HG03108 (cell line): ENCODE data around the gene PIN1.
A peak's percentile ranks its signal among the peaks of the same experiment; 100 is the strongest.
"Not testable (repeated sequence)": the region's sequence is repeated elsewhere in the genome, so short reads cannot be mapped to it uniquely, and the experiment has no call there.

ENCODE experiments used
- ATAC-seq: cut with Tn5 transposase; IDR thresholded peaks from one replicate; pipeline ENCODE4 v1.9.1; 2021; ENCODE audit warnings: moderate library complexity; ENCODE audit not compliant: unreplicated experiment

Gene PIN1

DNA sequence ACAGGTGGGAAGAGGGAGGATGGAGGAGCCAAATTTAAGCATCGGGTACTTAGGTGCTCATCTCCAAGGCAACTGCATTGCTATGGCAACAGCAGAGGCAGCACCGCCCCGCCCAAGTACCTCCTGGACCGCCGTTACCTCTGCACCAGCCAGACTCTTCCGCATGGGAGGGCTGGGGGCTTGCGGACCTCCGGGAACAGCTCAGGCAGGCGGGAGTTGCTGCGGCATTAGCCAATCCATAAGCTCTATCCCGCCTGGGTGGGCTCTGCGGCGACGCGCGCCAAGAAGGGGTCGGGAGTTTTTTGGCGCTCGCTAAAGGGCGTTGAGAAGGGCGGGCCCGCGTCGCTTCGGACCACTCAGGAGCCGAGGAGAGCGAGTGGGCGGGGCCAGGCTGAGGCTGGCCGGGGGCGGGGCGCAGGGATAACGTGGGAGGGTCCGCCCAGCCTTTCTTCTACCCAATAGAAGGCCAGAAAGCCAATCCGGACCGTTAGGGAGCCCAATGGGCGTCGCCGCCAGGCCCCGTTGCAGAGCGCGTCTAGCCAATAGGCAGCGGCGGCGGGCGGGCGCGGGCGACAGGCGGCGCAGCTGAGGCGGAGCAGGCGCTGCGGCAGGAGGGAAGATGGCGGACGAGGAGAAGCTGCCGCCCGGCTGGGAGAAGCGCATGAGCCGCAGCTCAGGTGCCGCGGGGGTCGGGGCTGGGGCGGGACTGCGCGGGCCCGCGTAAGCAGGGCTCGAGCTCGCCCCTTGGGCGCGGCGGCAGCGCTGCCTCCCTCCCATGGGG, at the start of gene PIN1:
PIN1 (plus strand) TSS at position 593 of the 781 bp plus-strand sequence; CDS start at position 620, 27 bp downstream.
- peak; percentile 95 for ATAC-seq

DNA sequence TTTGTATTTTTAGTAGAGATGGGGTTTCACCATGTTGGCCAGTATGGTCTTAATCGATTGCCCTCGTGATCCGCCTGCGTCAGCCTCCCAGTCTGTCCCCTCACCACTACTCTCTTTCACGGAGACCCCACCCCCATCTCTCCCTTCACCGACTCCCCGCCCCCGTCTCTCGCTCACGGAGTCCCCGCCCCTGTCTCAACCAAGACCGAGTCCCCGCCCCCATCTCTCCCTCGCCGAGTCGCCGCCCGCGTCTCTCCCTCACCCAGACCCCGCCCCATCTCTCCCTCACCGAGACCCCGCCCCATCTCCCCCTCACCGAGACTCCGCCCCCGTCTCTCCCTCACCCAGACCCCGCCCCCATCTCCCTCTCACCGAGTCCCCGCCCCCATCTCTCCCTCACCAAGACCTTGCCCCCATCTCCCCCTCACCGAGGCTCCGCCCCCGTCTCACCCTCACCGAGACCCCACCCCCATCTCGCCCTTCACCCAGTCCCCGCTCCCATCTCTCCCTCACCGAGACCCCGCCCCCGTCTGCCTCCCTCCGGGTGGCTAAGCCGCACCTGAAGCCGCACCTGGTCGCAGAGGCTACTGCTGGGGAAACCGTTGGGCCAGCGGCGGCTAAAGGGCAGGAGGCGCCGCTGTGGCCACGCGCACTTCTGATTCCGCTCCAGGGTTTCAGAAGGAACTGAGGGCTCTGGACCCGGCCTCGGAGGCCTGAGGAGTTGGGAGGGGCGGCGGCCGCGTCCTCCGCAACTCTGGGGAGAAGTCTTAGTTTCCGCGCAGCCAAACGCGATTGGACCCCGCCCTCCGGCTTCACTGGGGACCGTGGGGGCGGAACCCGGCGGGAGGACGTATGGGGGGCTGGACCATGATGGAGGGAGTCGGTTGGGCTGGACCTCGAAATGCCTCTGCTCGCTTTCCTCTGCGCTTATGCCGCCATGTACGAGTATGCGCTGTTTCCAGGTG, 49.5 kb upstream of the PIN1 start:
- ATAC-seq = peak; percentile 70

DNA sequence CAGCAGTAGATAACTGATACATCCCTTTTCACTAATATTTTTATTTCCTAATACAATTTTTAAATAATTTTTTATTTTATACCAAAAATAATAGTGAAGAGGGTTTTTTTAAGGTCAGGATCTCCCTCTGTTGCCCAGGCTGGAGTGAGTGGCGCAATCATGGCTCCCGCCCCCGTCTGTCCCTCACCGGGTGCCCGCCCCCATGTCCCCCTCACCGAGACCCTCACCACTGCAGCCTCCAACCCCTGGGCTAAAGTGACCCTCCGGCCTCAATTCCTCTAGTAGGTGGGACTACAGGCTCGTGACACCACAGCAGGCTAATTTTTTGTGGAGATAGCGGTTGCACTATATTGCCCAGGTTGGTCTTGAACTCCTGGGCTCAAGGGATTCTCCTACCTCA, 48.8 kb upstream of the PIN1 start:
- no peak for ATAC-seq

DNA sequence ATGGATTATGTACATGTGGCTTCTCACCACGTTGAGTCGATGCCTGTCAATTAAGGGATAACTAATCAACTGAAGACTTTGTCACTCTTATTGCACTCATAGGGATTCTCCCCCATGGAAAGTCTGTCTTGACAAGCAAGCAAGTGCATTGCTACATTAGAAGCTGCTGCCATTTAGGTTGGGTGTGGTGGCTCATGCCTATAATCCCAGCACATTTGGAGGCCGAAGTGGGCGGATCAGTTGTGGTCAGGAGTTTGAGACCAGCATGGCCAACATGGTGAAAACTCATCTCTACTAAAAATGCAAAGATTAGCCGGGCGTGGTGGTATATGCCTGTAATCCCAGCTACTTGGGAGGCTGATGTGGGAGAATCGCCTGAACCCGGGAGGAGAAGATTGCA, 48.3 kb upstream of the PIN1 start:
- no peak for ATAC-seq

DNA sequence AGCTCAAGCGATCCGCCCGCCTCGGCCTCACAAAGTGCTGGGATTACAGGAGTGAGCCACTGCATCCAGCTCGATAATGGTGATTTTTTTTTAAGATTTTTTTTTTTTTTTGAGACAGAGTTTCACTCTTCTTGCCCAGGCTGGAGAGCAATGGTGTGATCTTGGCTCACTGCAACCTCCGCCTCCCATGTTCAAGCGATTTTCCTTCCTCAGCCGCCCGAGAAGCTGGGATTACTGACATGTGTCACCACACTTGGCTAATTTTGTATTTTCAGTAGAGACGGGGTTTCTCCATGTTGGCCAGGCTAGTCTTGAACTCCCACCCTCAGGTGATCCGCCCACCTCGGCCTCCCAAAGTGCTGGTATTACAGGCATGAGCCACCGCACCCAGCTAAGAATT, 46.5 kb upstream of the PIN1 start:
- ATAC-seq = not testable (repeated sequence)

DNA sequence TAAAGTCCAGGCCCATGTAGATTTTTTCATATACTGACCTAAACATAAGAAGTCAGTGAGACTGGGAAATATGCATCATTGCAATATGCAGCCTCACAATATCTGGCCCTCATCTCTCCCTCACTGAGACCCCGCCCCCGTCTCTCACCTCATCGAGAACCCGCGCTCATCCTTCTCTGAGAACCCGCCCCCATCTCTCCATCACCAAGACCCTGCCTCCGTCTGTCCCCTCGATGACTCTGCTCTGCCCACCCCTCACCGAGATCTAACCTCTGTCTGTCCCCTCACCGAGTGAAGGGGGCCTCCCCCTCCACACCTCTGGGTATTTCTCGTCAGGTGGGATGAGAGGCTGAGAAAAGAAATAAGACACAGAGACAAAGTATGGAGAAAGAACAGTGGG, 46.1 kb upstream of the PIN1 start:
- ATAC-seq = no peak

DNA sequence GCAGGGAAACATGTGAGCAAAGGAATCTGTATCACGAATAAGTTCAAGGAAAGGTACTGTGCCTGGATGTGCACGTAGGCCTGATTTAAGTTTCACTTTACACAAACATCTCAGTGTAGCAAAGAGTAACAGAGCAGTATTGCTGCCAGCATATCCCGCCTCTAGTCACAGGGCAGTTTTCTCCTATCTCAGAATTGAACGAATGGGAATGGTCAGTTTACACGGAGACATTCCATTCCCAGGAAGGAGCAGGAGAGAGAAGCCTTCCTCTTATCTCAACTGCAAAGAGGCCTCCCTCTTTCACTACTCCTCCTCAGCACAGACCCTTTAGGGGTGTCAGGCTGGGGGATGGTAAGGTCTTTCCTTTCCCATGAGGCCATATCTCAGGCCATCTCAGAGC, 45.5 kb upstream of the PIN1 start:
- not testable (repeated sequence) for ATAC-seq

DNA sequence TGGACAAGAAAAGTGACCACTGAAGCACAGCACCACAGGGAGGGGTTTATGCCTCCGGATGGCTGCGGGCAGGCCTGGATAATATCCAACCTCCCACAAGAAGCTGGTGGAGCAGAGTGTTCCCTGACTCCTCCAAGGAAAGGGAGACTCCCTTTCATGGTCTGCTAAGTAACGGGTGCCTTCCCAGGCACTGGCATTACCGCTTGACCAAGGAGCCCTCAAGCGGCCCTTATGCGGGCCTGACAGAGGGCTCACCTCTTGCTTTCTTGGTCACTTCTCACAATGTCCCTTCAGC, 44.1 kb upstream of the PIN1 start:
- ATAC-seq = not testable (repeated sequence)

DNA sequence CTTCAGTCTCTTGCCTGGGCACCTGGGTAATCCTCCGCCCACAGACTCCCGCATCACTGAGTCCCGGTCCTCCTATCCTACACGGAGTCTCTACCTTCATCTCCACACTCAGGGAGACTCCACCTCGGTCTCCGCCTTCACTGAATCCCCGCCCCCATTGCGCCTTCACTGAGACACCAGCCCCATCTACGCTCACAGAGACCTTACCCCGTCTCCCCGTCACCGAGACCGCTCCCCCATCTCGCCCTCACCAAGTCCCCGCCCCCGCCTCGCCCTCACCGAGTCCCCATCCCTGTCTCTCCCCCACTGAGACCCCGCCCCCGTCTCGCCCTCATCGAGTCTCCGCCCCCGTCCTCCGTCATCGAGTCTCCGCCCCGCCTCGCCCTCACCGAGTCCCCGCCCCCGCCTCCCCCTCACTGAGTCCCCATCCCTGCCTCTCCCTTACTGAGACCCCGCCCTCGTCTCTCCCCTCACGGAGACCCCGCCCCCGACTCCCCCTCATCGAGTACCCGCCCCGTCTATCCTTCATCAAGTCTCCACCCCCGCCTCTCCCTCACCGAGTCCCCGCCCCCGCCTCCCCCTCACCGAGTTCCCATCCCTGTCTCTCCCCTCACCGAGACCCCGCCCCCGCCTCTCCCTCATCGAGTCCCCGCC, 43.4 kb upstream of the PIN1 start:
- ATAC-seq = peak; percentile 31

DNA sequence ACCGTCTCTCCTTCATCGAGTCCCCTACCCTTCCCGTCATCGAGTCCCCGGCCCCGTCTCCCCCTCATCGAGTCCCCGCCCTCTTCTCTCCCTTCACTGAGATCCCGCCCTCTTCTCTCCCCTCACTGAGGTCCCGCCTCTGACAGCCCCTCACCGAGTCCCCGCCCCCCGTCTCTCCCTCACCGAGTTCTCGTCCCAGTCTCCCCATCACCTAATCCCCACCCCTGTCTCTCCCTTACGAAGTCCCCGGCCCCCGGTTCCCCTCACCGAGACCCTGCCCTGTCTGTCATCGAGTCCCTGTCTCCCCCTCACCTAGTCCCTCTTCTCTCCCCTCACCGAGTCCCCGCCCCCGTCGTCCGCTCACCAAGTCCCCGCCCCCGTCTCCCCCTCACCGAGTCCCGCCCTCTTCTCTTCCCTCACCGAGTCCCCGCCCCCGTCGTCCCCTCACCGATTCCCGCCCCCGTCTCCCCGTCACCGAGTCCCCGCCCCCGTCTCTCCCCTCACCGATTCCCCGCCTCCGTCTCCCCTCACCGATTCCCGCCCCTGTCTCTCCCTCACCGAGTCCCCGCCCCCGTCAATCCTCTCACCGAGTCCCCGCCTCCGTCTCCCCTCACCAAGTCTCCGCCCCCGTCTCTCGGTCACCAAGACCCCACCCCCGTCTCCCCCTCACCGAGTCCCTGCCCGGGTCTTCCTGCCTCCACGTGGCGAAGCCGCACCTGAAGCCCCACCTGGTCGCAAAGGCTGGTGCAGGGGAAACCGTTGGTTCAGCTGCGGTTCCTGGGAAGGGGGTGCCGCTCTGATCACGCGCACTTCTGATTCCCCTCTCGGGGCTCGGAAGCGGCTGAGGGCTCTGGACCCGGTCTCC, 42.7 kb upstream of the PIN1 start:
- peak; percentile 39 for ATAC-seq

DNA sequence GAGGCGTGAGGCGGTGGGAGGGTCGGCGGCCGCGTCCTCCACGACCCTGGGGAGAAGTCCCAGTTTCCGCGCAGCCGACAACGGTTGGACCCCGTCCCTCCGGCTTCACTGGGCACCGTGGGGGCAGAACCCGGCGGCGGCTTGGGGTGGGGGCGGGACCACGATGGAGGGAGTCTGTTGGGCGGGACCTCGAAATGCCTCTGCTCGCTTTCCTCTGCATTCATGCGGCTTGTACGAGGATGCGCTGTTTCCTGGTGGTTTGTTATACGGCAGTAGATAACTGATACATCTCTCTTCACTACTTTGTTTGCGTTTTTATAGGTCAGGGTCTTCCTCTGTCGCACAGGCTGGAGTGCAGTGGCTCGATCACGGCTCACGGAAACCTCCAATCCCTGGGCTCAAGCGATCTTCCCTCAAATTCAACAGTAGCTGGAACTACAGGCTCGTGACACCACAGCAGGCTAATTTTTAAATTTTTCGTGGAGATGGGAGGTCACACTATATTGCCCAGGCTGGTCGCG, 42.0 kb upstream of the PIN1 start:
- ATAC-seq = no peak

DNA sequence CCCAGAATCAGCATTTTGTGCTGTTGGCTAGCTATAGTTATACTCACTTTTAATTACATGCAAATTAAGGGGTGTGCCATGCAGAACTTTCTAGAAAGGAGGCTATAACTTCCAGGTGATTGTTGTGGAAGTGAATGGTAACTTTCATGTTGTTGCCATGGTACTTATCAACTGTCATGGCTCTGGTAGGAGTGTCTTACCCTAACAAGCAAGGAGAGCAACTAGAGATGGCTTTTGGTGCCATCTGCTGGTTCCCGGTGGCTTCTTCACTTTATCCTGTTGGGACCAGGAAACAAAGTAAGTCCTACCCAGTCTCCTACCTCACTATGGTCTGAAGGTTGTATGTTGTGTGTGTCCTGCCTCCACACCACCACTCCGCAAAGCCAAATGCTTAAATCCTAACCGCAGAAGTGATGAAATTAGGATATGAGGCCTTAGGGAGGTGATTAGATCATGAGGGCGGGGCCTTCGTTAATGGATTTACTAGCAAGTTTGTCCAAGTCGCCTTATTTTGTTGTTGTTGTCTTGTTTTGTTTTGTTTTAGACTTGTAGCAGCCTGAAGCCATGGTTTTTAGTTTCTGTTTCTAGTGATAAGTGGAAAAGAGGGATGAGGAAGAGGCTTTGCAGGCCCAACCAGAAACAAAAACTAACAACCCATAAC, 38.9 kb upstream of the PIN1 start:
- ATAC-seq = peak; percentile 46

DNA sequence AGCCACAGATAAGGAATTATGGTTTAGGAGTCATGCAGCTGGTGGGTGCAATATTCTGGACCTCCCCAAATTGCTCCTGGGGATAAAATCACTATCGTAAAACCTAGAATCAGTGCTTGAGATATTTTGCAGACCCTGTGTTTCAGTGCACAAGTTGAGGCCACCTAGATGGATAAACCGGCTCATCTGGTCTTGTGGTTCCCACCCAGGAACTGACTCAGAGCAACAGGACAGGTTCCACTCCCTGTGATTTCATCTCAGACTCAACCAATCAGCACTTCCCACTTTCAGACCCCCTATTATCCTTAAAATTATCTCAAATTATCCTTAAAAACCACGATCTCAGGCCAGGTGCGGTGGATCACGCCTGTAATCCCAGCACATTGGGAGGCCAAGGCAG, 37.2 kb upstream of the PIN1 start:
- ATAC-seq = no peak

DNA sequence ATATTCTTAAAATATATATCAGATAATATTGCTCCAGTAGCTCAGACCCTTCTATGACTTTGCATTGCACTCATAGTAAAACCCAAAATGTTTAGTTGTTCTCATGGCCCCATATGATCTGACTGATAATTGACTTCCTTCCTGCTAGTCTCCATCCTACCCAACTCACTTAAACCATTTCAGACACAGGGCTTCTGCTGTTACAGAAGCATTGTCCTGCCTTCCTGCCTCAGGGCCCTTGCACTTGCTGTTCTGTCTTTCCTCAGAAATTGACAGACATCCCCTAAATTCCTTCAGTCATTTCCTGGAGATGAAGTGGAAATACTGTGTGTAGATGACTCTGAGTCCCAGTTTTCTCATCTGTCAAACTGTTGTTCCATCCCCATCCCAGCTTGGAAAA, 36.0 kb upstream of the PIN1 start:
- no peak for ATAC-seq

DNA sequence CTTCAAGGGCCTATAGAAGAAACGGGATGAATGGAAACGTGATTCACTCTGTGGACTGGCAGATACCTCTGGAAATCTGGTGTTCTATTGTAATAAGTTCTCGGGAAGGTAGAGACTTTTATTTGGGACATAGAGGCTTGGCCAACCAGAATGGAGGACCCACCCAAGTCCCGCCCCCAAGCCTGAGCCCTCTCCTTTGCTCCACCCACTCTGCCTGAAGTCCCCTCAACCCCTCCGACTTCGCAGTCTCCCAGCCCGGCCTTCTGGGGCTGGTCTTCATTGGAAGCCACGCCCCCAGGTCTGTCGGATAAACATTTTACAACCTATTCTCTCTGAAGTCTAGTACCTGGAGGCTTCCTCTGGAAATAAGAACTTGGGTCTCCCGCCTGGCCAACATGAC, 33.1 kb upstream of the PIN1 start:
- no peak for ATAC-seq

DNA sequence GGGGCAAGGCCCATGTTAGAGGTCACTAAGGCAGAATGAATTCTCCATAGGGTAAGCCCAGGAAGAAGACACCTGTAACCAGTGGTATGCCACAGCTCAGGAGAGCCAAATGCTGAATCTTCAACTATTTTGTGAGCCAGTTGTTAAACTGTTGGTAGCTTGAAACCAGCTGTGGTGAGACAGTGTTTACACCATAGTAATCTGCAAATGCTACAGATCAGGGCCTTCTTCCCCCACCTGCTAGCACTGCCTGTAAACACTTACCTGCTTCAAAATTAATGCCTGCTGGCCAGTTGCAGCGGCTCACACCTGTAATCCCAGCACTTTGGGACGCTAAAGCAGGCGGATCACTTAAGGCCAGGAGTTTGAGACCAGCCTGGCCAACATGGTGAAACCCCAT, 28.3 kb upstream of the PIN1 start:
- no peak for ATAC-seq

DNA sequence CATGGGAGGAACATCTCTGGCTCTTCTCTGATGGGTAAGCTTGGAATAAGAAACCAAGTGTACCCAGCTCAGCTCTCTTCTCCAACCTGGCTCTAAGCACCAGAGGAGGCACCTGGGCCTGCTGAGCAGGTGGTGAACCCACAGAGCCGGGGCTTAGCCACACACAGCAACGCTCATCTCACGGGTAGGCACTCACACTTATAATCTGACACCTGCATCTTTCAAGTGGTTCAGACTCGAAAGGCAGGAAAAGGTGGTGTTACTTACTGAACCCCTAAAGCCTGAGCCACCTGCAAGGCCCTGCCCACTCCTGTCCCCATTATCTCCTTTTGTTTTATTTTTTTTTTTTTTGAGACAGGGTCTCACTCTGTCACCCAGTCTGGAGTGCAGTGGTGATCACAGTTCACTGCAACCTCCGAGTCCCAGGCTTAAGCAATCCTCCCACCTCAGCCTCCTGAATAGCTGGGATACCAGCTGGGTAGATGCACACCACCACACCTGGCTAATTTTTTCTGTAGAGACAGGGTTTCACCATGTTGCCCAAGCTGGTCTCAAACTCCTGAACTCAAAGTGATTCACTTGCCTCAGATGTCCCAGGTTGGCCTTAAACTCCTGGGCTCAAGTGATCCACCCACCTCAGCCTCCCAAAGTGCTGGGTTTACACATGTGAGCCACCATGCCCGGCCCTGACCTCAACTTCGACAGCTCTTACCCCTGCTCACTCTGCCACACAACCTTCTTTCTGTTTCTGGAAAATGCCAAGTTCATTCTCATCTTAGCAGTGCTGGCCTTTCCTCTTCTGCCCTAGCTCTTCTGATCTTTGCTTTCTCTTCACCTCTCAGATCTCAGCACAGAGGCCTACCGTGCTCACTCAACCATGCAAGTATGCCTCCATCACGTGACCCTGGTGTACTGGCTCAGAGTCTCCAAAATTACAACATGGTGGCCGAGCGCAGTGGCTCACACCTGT, 26.0 kb upstream of the PIN1 start:
- no peak for ATAC-seq

DNA sequence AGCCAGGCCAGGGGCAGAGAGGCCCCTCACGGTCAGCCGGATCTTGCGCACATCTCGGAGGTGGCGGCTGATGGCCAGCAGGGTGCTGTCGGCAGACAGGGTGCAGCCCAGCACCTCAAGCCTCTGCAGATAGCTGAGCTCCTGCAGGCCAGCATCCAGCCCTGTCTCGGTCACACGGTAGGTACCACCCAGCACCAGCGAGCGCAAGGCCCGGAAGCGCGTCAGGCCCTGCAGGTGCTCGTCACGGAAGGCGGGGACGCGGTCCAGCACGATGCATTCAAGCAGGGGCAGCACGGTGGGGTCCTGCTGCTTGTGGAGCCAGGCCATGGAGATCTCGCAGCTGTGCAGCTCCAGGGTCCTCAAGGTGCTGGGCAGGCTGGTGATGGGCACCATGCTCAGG, 24.0 kb upstream of the PIN1 start:
- no peak for ATAC-seq
